ENCODE measurements around the gene STX16.

DNA sequence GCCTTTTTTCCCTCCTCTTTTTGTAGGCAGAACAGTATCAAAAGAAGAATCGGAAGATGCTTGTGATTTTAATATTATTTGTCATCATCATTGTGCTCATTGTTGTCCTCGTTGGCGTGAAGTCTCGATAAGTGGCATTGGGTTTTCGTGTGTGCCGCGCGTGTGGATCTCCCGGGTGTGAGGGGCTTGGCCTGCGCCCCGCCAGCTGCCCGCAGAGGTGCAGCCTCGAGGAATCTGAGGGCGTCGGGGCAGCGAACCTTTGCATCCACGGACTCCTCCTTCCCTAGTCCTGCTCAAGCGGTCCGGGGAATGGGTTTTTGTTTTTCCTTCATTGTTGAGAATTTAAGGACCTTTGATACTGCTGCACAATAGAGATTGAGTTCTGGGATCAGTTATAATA lies 25.1 kb downstream of the STX16 start:
- TF ChIP-seq YY1 (IDR thresholded peaks at IDR 0.05; ENCODE audit: insufficient read depth, insufficient replicate concordance, low read depth, low read length), result no peak
- TF ChIP-seq, protein P1, sequence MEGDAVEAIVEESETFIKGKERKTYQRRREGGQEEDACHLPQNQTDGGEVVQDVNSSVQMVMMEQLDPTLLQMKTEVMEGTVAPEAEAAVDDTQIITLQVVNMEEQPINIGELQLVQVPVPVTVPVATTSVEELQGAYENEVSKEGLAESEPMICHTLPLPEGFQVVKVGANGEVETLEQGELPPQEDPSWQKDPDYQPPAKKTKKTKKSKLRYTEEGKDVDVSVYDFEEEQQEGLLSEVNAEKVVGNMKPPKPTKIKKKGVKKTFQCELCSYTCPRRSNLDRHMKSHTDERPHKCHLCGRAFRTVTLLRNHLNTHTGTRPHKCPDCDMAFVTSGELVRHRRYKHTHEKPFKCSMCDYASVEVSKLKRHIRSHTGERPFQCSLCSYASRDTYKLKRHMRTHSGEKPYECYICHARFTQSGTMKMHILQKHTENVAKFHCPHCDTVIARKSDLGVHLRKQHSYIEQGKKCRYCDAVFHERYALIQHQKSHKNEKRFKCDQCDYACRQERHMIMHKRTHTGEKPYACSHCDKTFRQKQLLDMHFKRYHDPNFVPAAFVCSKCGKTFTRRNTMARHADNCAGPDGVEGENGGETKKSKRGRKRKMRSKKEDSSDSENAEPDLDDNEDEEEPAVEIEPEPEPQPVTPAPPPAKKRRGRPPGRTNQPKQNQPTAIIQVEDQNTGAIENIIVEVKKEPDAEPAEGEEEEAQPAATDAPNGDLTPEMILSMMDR (CRISPR knock-in tag; IDR thresholded peaks at IDR 0.05), result no peak
- TF ChIP-seq ZBTB7A (CRISPR knock-in tag; IDR thresholded peaks at IDR 0.05), result no peak
- no peak for TF ChIP-seq EED (CRISPR knock-in tag; IDR thresholded peaks at IDR 0.05)
- no peak for TF ChIP-seq ZNF615 (CRISPR knock-in tag; IDR thresholded peaks at IDR 0.05; ENCODE audit: borderline replicate concordance)
- TF ChIP-seq, protein P2, sequence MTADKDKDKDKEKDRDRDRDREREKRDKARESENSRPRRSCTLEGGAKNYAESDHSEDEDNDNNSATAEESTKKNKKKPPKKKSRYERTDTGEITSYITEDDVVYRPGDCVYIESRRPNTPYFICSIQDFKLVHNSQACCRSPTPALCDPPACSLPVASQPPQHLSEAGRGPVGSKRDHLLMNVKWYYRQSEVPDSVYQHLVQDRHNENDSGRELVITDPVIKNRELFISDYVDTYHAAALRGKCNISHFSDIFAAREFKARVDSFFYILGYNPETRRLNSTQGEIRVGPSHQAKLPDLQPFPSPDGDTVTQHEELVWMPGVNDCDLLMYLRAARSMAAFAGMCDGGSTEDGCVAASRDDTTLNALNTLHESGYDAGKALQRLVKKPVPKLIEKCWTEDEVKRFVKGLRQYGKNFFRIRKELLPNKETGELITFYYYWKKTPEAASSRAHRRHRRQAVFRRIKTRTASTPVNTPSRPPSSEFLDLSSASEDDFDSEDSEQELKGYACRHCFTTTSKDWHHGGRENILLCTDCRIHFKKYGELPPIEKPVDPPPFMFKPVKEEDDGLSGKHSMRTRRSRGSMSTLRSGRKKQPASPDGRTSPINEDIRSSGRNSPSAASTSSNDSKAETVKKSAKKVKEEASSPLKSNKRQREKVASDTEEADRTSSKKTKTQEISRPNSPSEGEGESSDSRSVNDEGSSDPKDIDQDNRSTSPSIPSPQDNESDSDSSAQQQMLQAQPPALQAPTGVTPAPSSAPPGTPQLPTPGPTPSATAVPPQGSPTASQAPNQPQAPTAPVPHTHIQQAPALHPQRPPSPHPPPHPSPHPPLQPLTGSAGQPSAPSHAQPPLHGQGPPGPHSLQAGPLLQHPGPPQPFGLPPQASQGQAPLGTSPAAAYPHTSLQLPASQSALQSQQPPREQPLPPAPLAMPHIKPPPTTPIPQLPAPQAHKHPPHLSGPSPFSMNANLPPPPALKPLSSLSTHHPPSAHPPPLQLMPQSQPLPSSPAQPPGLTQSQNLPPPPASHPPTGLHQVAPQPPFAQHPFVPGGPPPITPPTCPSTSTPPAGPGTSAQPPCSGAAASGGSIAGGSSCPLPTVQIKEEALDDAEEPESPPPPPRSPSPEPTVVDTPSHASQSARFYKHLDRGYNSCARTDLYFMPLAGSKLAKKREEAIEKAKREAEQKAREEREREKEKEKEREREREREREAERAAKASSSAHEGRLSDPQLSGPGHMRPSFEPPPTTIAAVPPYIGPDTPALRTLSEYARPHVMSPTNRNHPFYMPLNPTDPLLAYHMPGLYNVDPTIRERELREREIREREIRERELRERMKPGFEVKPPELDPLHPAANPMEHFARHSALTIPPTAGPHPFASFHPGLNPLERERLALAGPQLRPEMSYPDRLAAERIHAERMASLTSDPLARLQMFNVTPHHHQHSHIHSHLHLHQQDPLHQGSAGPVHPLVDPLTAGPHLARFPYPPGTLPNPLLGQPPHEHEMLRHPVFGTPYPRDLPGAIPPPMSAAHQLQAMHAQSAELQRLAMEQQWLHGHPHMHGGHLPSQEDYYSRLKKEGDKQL (CRISPR knock-in tag; IDR thresholded peaks at IDR 0.05; ENCODE audit: low read depth), result no peak
